H1 (cell line): ENCODE measurements around the gene KRT76.

Source experiments
- BRCA1 ChIP-seq: IDR thresholded peaks from 2 replicates; pipeline ENCODE4 v1.6.1; 2012; ENCODE audit warnings: low read depth, low read length, improper control_type of control experiment
- FOSL1 ChIP-seq: IDR thresholded peaks from 2 replicates; pipeline ENCODE4 v1.6.1; 2011; ENCODE audit warnings: mild to moderate bottlenecking, low read depth, low read length, moderate library complexity; ENCODE audit not compliant: insufficient read depth
- KDM1A ChIP-seq: fragments of 200-600, 300-600 bp; sonication (generic); IDR thresholded peaks from 2 replicates; pipeline ENCODE4 v1.7.1; 2016; ENCODE audit warnings: mild to moderate bottlenecking, low read length, borderline replicate concordance
- POLR2AphosphoS5 ChIP-seq: IDR thresholded peaks from 2 replicates; pipeline ENCODE4 v1.6.1; 2011; ENCODE audit warnings: low read depth, low read length
- SAP30 ChIP-seq: fragments of 300-600 bp; sonication (generic); IDR thresholded peaks from 2 replicates; pipeline ENCODE4 v1.7.1; 2012; ENCODE audit warnings: low read length, moderate library complexity, mild to moderate bottlenecking, inconsistent platforms; ENCODE audit not compliant: insufficient read depth, insufficient replicate concordance
- TBP ChIP-seq: IDR thresholded peaks from 2 replicates; pipeline ENCODE4 v1.6.1; 2011; ENCODE audit warnings: low read depth, low read length, improper control_type of control experiment
- YY1 ChIP-seq: IDR thresholded peaks from 2 replicates; pipeline ENCODE4 v1.6.1; 2011; ENCODE audit warnings: low read depth, mild to moderate bottlenecking, low read length
- TF ChIP-seq, protein P1 (sequence below), 3 experiments: IDR thresholded peaks; 1 replicate in 2 of 3; 2 replicates in 1 of 3; pipeline versions ENCODE4 v1.5.1 to v1.6.1; 2011; ENCODE audit warnings: low read length in 3 of 3, mild to moderate bottlenecking in 3 of 3, inconsistent platforms in 2 of 3, low read depth in 1 of 3, moderate library complexity in 1 of 3; ENCODE audit not compliant: insufficient read depth in 1 of 3; ENCODE audit errors: control extremely low read depth in 1 of 3

DNA sequence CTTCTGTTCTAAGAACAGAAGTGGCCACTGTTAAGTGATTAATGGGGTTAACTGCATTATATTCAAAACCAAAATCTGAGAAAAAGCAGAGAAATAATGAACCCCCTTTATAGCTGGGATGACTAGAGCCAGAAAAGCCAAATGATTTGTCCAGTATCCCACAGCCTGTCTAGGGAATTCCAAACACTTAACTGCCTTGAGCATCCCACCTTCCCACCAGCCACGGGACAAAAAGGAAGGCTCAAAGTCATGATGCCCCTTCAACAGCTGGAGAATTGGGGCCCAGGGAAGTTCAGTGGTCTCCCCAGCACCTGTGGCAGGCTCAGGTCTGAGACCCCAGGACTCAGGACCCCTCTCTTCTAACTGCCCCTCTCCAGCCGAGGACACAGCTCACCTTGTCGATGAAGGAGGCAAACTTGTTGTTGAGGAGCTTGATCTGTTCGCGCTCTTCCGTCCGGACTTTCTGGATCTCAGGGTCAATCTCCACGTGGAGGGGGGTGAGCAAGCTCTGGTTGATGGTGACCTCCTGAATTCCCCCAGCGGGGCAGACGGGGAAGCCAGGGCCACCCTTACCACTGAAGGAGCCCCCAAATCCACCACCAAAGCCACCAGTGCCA is 36.2 kb upstream of the KRT76 start:
- TF ChIP-seq YY1 (no peak), SAP30 (no peak), POLR2AphosphoS5 (no peak), BRCA1 (no peak), TBP (no peak), FOSL1 (no peak), KDM1A (no peak)
- TF ChIP-seq, protein P1, sequence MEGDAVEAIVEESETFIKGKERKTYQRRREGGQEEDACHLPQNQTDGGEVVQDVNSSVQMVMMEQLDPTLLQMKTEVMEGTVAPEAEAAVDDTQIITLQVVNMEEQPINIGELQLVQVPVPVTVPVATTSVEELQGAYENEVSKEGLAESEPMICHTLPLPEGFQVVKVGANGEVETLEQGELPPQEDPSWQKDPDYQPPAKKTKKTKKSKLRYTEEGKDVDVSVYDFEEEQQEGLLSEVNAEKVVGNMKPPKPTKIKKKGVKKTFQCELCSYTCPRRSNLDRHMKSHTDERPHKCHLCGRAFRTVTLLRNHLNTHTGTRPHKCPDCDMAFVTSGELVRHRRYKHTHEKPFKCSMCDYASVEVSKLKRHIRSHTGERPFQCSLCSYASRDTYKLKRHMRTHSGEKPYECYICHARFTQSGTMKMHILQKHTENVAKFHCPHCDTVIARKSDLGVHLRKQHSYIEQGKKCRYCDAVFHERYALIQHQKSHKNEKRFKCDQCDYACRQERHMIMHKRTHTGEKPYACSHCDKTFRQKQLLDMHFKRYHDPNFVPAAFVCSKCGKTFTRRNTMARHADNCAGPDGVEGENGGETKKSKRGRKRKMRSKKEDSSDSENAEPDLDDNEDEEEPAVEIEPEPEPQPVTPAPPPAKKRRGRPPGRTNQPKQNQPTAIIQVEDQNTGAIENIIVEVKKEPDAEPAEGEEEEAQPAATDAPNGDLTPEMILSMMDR (IDR thresholded peaks at IDR 0.05; ENCODE audit: control extremely low read depth in 1 of 3, insufficient read depth in 1 of 3, low read depth in 1 of 3, low read length in 3 of 3): no peak
